Liver (tissue), 9 donors: Measurements from ENCODE around the gene ATXN10. TPM values are rescaled to one million over a fixed set of nuclear protein-coding genes. Genes with fewer than 3 reads are reported as not detected.

Experiments
- DNase-seq: peaks from one replicate; pipeline ENCODE4 v3.0.0-alpha.2; 2017; ENCODE audit warnings: low spot score
- H3K27ac ChIP-seq, 2 donors: one replicate each; pipeline ENCODE4 v1.7.0; 2013; ENCODE audit warnings: inconsistent platforms in 2 of 2, low read length in 2 of 2, control low read depth in 1 of 2, low read depth in 1 of 2, mild to moderate bottlenecking in 1 of 2
- H3K27me3 ChIP-seq, 4 donors: one replicate each; pipeline versions ENCODE4 v1.6.1 to v1.7.0; 2013; ENCODE audit warnings: low read length in 3 of 4, inconsistent platforms in 1 of 4, mild to moderate bottlenecking in 1 of 4, moderate library complexity in 1 of 4; ENCODE audit not compliant: control insufficient read depth in 4 of 4, insufficient read depth in 4 of 4
- H3K36me3 ChIP-seq, 4 donors: one replicate each; pipeline versions ENCODE4 v1.6.1 to v1.7.0; 2013; ENCODE audit warnings: low read length in 3 of 4, mild to moderate bottlenecking in 3 of 4, low read depth in 1 of 4, moderate library complexity in 1 of 4; ENCODE audit not compliant: control insufficient read depth in 4 of 4, insufficient read depth in 3 of 4
- H3K4me1 ChIP-seq, 4 donors: one replicate each; pipeline versions ENCODE4 v1.6.1 to v1.7.0; 2013; ENCODE audit warnings: low read length in 3 of 4, mild to moderate bottlenecking in 3 of 4, moderate library complexity in 1 of 4; ENCODE audit not compliant: control insufficient read depth in 4 of 4, insufficient read depth in 4 of 4
- H3K4me3 ChIP-seq, 3 donors: one replicate each; pipeline versions ENCODE4 v1.6.1 to v1.7.0; 2013; ENCODE audit warnings: low read length in 3 of 3, control low read depth in 1 of 3, low read depth in 1 of 3, mild to moderate bottlenecking in 1 of 3
- H3K9ac ChIP-seq, 2 donors: one replicate each; pipeline ENCODE4 v1.7.0; 2013; ENCODE audit warnings: low read length in 2 of 2, mild to moderate bottlenecking in 2 of 2, moderate library complexity in 2 of 2, control low read depth in 1 of 2, low read depth in 1 of 2
- H3K9me3 ChIP-seq, 4 donors: one replicate each; pipeline versions ENCODE4 v1.6.1 to v1.7.0; 2013; ENCODE audit warnings: low read length in 3 of 4; ENCODE audit not compliant: control insufficient read depth in 4 of 4
- EGR1 ChIP-seq, 2 donors: IDR thresholded peaks; 2 replicates each; pipeline ENCODE4 v1.6.1; 2016 to 2018; ENCODE audit warnings: antibody characterized with exemption in 2 of 2, low read depth in 2 of 2
- FOXA1 ChIP-seq: IDR thresholded peaks from 2 replicates; pipeline ENCODE4 v1.6.1; 2016; ENCODE audit warnings: antibody characterized with exemption
- FOXA2 ChIP-seq: IDR thresholded peaks from 2 replicates; pipeline ENCODE4 v1.6.1; 2016; ENCODE audit warnings: antibody characterized with exemption
- GABPA ChIP-seq, 2 donors: IDR thresholded peaks in 1 of 2; conservative IDR thresholded peaks in 1 of 2; 2 replicates each; pipeline ENCODE4 v1.6.1; 2016; ENCODE audit warnings: antibody characterized with exemption in 2 of 2, mild to moderate bottlenecking in 1 of 2, moderate library complexity in 1 of 2
- HNF4A ChIP-seq, 2 donors: conservative IDR thresholded peaks; 2 replicates each; pipeline ENCODE4 v1.6.1; 2016; ENCODE audit warnings: antibody characterized with exemption in 2 of 2, mild to moderate bottlenecking in 2 of 2
- HNF4G ChIP-seq: IDR thresholded peaks from 2 replicates; pipeline ENCODE4 v1.6.1; 2016; ENCODE audit warnings: antibody characterized with exemption
- JUND ChIP-seq, 2 donors: IDR thresholded peaks; 2 replicates each; pipeline ENCODE4 v1.6.1; 2016; ENCODE audit warnings: antibody characterized with exemption in 2 of 2
- NR2F2 ChIP-seq: IDR thresholded peaks from 2 replicates; pipeline ENCODE4 v1.6.1; 2016; ENCODE audit warnings: antibody characterized with exemption
- RAD21 ChIP-seq, 2 donors: IDR thresholded peaks; 2 replicates each; pipeline ENCODE4 v1.6.1; 2016; ENCODE audit warnings: antibody characterized with exemption in 2 of 2, mild to moderate bottlenecking in 2 of 2
- RXRA ChIP-seq, 2 donors: IDR thresholded peaks; 2 replicates each; pipeline ENCODE4 v1.6.1; 2017 to 2018; ENCODE audit warnings: antibody characterized with exemption in 2 of 2, mild to moderate bottlenecking in 1 of 2
- SP1 ChIP-seq: IDR thresholded peaks from 2 replicates; pipeline ENCODE4 v1.6.1; 2018; ENCODE audit warnings: antibody characterized with exemption, mild to moderate bottlenecking
- TAF1 ChIP-seq: conservative IDR thresholded peaks from 2 replicates; pipeline ENCODE4 v1.6.1; 2016; ENCODE audit warnings: antibody characterized with exemption, mild to moderate bottlenecking
- YY1 ChIP-seq: IDR thresholded peaks from 2 replicates; pipeline ENCODE4 v1.6.1; 2016; ENCODE audit warnings: antibody characterized with exemption, mild to moderate bottlenecking
- WGBS: extraction: QIAGEN DNeasy Blood & Tissue Kit; methylation state at CpG from one replicate; pipeline ENCODE4 v1.1.7; 2013; 5-methylcytosine and 5-hydroxymethylcytosine counted together
- polyA plus RNA-seq, 2 donors: library from polyadenylated mRNA; stranded (reverse) in 1 of 2; unstranded in 1 of 2; fragments of 200-250 nt in 1 of 2; fragments of >200 nt in 1 of 2; fragmentation: Nextera tagmentation in 1 of 2; extraction: Ambion mirVana in 1 of 2; gene quantifications; one replicate each; pipeline versions ENCODE4 v1.2.1 to v1.2.3, GENCODE V29; 2013 to 2015
- total RNA-seq, 2 donors: library from RNA; depleted of rRNA; stranded (reverse); fragments of >200 nt; gene quantifications; one replicate each; pipeline ENCODE4 v1.2.3, GENCODE V29; 2014
- TF ChIP-seq, protein P1 (sequence below): IDR thresholded peaks from 2 replicates; pipeline ENCODE4 v1.6.1; 2016; ENCODE audit warnings: antibody characterized with exemption
- TF ChIP-seq, protein P2 (sequence below): IDR thresholded peaks from 2 replicates; pipeline ENCODE4 v1.6.1; 2016; ENCODE audit warnings: antibody characterized with exemption, mild to moderate bottlenecking
- TF ChIP-seq, protein P3 (sequence below): fragments of 150-350 bp; IDR thresholded peaks from 2 replicates; pipeline ENCODE4 v1.5.1; 2017; ENCODE audit warnings: improper control_type of control experiment, low read depth, low read length; ENCODE audit not compliant: missing input control
- TF ChIP-seq, protein P4 (sequence below): IDR thresholded peaks from 2 replicates; pipeline ENCODE4 v1.6.1; 2016; ENCODE audit warnings: antibody characterized with exemption
- TF ChIP-seq, protein P5 (sequence below): IDR thresholded peaks from 2 replicates; pipeline ENCODE4 v1.6.1; 2016; ENCODE audit warnings: antibody characterized with exemption
- donor health status: healthy.
- donor health status: healthy.
- donor health status: healthy.
- donor health status: healthy.
- donor health status: healthy.

The ATXN10 gene
- total and polyA plus RNA-seq, 4 donors: 34.9 to 100 (median 69.7) TPM

DNA sequence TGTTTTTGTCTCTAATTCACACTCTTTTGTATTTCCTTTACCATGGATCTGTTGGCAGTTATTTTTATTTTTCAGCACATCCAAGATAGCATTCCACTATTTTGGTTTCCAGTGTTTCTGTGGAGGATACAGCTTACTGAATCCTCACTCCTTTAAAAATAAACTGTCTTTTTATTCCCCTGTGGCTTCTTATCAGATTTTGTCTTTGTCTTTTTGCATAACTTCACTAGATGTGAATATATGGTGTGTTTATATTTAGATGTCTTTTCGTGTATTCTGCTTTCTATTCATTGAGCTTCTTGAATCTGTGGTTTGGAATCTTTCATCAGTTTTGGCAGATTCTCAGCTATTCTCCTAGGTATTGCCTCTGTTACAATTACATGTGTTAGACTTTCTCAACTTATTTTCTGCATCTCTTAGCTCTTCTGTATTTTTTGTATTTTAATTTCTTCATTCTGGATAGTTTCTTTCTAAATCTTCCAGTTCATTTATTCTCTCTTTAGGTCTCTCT, 7.4 kb upstream of the ATXN10 start:
- H3K9ac ChIP-seq: no peak overlapping the region

More for the DNA sequence above, 7.4 kb upstream of the ATXN10 start:
- Histone ChIP-seq H3K27me3 (no peaks in the 10 kb centered on the region), H3K36me3 (no peaks in the 10 kb centered on the region), H3K27ac (no peak overlapping the region), H3K4me1 (peaks cover 0 to 13% (median 2%) of the 10 kb centered on the region in 4 donors), H3K4me3 (no peak overlapping the region), H3K9me3 (peaks cover 0 to 3% (median 0%) of the 10 kb centered on the region in 4 donors)
- 85% methylated on average over 1 of the region's 1 CpG for WGBS
- no peak for DNase-seq
- TF ChIP-seq YY1 (no peak), HNF4G (no peak), NR2F2 (no peak), RXRA (IDR thresholded peaks at IDR 0.05) (no peak), FOXA1 (no peak), RAD21 (IDR thresholded peaks at IDR 0.05) (no peak), GABPA (IDR thresholded peaks at IDR 0.05 in 1 of 2, conservative IDR thresholded peaks at IDR 0.05 in 1 of 2) (no peak), JUND (IDR thresholded peaks at IDR 0.05) (no peak), FOXA2 (no peak), SP1 (no peak), HNF4A (conservative IDR thresholded peaks at IDR 0.05) (no peak), TAF1 (no peak), EGR1 (IDR thresholded peaks at IDR 0.05; ENCODE audit: low read depth in 2 of 2) (no peak)
- TF ChIP-seq, protein P1, sequence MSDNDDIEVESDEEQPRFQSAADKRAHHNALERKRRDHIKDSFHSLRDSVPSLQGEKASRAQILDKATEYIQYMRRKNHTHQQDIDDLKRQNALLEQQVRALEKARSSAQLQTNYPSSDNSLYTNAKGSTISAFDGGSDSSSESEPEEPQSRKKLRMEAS: no peak
- TF ChIP-seq, protein P2, sequence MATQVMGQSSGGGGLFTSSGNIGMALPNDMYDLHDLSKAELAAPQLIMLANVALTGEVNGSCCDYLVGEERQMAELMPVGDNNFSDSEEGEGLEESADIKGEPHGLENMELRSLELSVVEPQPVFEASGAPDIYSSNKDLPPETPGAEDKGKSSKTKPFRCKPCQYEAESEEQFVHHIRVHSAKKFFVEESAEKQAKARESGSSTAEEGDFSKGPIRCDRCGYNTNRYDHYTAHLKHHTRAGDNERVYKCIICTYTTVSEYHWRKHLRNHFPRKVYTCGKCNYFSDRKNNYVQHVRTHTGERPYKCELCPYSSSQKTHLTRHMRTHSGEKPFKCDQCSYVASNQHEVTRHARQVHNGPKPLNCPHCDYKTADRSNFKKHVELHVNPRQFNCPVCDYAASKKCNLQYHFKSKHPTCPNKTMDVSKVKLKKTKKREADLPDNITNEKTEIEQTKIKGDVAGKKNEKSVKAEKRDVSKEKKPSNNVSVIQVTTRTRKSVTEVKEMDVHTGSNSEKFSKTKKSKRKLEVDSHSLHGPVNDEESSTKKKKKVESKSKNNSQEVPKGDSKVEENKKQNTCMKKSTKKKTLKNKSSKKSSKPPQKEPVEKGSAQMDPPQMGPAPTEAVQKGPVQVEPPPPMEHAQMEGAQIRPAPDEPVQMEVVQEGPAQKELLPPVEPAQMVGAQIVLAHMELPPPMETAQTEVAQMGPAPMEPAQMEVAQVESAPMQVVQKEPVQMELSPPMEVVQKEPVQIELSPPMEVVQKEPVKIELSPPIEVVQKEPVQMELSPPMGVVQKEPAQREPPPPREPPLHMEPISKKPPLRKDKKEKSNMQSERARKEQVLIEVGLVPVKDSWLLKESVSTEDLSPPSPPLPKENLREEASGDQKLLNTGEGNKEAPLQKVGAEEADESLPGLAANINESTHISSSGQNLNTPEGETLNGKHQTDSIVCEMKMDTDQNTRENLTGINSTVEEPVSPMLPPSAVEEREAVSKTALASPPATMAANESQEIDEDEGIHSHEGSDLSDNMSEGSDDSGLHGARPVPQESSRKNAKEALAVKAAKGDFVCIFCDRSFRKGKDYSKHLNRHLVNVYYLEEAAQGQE: no peak
- TF ChIP-seq, protein P3, sequence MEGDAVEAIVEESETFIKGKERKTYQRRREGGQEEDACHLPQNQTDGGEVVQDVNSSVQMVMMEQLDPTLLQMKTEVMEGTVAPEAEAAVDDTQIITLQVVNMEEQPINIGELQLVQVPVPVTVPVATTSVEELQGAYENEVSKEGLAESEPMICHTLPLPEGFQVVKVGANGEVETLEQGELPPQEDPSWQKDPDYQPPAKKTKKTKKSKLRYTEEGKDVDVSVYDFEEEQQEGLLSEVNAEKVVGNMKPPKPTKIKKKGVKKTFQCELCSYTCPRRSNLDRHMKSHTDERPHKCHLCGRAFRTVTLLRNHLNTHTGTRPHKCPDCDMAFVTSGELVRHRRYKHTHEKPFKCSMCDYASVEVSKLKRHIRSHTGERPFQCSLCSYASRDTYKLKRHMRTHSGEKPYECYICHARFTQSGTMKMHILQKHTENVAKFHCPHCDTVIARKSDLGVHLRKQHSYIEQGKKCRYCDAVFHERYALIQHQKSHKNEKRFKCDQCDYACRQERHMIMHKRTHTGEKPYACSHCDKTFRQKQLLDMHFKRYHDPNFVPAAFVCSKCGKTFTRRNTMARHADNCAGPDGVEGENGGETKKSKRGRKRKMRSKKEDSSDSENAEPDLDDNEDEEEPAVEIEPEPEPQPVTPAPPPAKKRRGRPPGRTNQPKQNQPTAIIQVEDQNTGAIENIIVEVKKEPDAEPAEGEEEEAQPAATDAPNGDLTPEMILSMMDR: no peak
- TF ChIP-seq, protein P4, sequence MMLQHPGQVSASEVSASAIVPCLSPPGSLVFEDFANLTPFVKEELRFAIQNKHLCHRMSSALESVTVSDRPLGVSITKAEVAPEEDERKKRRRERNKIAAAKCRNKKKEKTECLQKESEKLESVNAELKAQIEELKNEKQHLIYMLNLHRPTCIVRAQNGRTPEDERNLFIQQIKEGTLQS: no peak
- TF ChIP-seq, protein P5, sequence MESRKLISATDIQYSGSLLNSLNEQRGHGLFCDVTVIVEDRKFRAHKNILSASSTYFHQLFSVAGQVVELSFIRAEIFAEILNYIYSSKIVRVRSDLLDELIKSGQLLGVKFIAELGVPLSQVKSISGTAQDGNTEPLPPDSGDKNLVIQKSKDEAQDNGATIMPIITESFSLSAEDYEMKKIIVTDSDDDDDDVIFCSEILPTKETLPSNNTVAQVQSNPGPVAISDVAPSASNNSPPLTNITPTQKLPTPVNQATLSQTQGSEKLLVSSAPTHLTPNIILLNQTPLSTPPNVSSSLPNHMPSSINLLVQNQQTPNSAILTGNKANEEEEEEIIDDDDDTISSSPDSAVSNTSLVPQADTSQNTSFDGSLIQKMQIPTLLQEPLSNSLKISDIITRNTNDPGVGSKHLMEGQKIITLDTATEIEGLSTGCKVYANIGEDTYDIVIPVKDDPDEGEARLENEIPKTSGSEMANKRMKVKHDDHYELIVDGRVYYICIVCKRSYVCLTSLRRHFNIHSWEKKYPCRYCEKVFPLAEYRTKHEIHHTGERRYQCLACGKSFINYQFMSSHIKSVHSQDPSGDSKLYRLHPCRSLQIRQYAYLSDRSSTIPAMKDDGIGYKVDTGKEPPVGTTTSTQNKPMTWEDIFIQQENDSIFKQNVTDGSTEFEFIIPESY: no peak
